C4-2B (cell line): Measurements from ENCODE around the gene RBM7.

Experiments
- H3K27ac ChIP-seq: fragments of 450-650 bp; 2 replicates; pipeline ENCODE4 v1.5.1; 2017
- CTCF ChIP-seq: fragments of 450-650 bp; conservative IDR thresholded peaks from 2 replicates; pipeline ENCODE4 v1.5.1; 2017; ENCODE audit warnings: mild to moderate bottlenecking
- ZFX ChIP-seq: fragments of 450-650 bp; IDR thresholded peaks from 2 replicates; pipeline ENCODE4 v1.6.1; 2017

RBM7 gene

GRCh38 chr11:114449845-114450244 is 49.4 kb downstream of the RBM7 start:
- no peak overlapping the region for H3K27ac ChIP-seq

DNA sequence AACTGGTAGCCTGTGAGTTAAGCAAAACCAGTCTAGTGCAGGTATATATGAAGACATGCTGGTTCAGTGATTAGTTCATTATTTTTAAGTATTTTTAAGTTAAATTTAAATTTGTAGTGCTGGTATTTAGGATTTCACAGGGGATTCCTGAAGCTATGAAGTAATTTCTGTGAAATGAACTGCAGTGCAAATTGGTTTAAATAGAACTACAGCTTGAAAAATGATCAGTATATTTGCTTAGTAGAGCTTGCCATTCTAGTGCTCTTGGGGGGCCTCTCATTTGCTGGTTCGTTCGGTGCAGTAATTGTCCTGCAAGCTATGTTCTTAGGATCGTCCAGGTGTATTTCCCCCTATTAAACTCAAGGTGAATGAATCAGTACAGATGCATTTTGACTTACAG is 51.9 kb downstream of the RBM7 start:
- TF ChIP-seq ZFX (no peak), CTCF (no peak)
- H3K27ac ChIP-seq: no peak overlapping the region

More at GRCh38 chr11:114449845-114450244, 49.4 kb downstream of the RBM7 start:
- TF ChIP-seq ZFX: no peak
- no peak for TF ChIP-seq CTCF
